GM12801 (cell line): ENCODE data around the gene RASA3.

Experiments used
- CTCF ChIP-seq: IDR thresholded peaks from one replicate; pipeline ENCODE4 v1.5.1; 2011; ENCODE audit warnings: control low read depth; ENCODE audit not compliant: insufficient read length; ENCODE audit errors: extremely low read depth

Gene RASA3

GRCh38 chr13:113991191-113991669 lies 141.2 kb downstream of the RASA3 start:
- no peak for TF ChIP-seq CTCF

- no peak for TF ChIP-seq CTCF
Observed at GRCh38 chr13:113990321-113990837, 142.0 kb downstream of the RASA3 start.

- TF ChIP-seq CTCF: no peak
Observed at GRCh38 chr13:113989585-113990300, 142.7 kb downstream of the RASA3 start.

- TF ChIP-seq CTCF: no peak
Observed at GRCh38 chr13:113982296-113982661, 150.1 kb downstream of the RASA3 start.

GRCh38 chr13:113981611-113982295 lies 150.7 kb downstream of the RASA3 start:
- no peak for TF ChIP-seq CTCF

GRCh38 chr13:113981194-113981605 lies 151.2 kb downstream of the RASA3 start:
- TF ChIP-seq CTCF: no peak

- no peak for TF ChIP-seq CTCF
Observed at GRCh38 chr13:113980489-113981064, 151.8 kb downstream of the RASA3 start.
